Bronchial smooth muscle cell (primary cell): ENCODE measurements around the gene CTNND1. TPM values are rescaled to one million over a fixed set of nuclear protein-coding genes. Genes with fewer than 3 reads are reported as not detected.

ENCODE experiments used
- total RNA-seq: library from RNA; depleted of rRNA; stranded (reverse); fragments of >200 nt; gene quantifications from 2 replicates; pipeline ENCODE4 v1.2.1, GENCODE V29; 2014

CTNND1 gene, protein sequence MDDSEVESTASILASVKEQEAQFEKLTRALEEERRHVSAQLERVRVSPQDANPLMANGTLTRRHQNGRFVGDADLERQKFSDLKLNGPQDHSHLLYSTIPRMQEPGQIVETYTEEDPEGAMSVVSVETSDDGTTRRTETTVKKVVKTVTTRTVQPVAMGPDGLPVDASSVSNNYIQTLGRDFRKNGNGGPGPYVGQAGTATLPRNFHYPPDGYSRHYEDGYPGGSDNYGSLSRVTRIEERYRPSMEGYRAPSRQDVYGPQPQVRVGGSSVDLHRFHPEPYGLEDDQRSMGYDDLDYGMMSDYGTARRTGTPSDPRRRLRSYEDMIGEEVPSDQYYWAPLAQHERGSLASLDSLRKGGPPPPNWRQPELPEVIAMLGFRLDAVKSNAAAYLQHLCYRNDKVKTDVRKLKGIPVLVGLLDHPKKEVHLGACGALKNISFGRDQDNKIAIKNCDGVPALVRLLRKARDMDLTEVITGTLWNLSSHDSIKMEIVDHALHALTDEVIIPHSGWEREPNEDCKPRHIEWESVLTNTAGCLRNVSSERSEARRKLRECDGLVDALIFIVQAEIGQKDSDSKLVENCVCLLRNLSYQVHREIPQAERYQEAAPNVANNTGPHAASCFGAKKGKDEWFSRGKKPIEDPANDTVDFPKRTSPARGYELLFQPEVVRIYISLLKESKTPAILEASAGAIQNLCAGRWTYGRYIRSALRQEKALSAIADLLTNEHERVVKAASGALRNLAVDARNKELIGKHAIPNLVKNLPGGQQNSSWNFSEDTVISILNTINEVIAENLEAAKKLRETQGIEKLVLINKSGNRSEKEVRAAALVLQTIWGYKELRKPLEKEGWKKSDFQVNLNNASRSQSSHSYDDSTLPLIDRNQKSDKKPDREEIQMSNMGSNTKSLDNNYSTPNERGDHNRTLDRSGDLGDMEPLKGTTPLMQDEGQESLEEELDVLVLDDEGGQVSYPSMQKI
- 75.2 and 91.6 TPM in 2 replicates for total RNA-seq

GRCh38 chr11:57761301-57762234, at the start of gene CTNND1:
Gene CTNND1 (plus strand): TSS chr11:57761802. CDS start chr11:57791479, 29,677 bp downstream.

GRCh38 chr11:57712256-57713150, 49.1 kb upstream of the CTNND1 start, which contains the start of gene TMX2:
Gene TMX2 (plus strand): TSS chr11:57712593. CDS start chr11:57712619, 26 bp downstream.

DNA sequence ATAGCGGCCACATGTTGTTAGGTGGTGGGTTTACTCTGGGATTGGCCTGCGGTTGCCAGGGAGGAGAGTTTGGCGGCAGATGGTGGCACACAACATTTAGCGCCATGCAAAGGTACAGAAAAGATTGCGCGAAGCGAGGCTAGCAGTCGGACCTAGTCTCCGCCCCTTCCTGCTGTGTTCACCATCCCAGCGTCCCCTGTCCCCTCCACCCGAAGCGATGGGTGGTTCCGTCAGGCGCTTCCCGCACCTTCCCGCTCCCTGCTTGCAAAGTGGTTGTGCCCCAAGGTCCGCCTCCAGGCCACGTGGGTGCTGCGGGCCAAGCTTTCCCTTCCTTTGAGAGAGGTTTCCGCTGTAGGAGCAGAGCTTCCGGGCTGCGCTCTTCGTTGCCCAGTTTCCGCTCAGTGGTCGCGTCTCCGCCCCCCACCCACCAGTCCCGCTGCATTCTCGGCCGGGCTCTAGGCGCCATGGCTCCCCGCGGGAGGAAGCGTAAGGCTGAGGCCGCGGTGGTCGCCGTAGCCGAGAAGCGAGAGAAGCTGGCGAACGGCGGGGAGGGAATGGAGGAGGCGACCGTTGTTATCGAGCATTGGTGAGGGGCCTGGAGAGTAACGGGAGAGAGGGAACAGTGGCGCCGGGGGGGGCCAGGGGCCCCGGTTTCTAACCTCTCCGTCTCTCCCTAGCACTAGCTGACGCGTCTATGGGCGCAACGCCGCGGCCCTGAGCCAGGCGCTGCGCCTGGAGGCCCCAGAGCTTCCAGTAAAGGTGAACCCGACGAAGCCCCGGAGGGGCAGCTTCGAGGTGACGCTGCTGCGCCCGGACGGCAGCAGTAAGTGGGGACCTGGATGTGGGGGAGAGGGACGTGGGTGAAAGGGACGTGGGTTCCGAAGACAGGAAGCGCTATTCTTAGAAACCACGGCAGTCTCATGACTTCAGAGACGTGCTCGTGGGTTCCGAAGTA, 20.2 kb upstream of the CTNND1 start, which contains the start of gene SELENOH:
Gene SELENOH, plus strand, starts transcription at position 360 of the 955 bp plus-strand sequence. Its CDS starts 105 bp downstream, at position 465.

DNA sequence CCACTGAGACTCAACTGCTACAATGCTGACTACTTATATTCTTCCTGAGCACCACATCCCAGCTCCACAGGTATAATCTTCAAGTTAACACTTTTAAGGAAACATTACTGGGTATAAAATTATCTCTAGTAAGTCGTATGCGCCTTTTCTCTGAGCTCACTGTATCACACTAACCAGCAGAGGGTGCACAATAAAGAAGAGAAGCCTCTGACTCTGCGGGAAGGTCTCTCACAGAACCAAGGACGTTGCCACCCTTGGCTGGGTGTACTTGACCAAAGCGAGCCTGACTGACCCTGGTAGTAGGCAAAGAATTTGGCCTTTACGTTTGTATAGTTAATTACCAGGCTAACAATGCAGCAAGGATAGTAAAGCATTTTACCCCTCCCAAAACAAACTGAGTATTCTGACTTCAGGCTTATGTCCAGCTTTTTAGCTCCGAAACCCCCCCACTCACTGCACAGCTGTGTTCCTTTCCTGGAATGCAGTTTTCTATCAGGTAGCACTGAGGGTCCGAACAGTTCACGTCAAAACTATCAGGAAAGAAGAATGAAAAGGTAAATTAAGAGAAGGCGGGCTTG, 9.8 kb upstream of the CTNND1 start, which contains the start of gene BTBD18:
Gene BTBD18, minus strand, starts transcription at position 144 of the 578 bp plus-strand sequence. CDS start 631 bp downstream, outside the sequence.

Other genes starting within 250 kb of the CTNND1 start
- 12.0 and 26.4 TPM in 2 replicates for gene SLC43A1, start 246.1 kb upstream of the CTNND1 start, total RNA-seq
- 47.3 and 55.0 TPM in 2 replicates for gene TIMM10, start 231.0 kb upstream of the CTNND1 start, total RNA-seq
- gene SMTNL1, start 224.2 kb upstream of the CTNND1 start, total RNA-seq, result not detected in 2 replicates
- 63.2 and 73.2 TPM in 2 replicates for gene UBE2L6, start 194.1 kb upstream of the CTNND1 start, total RNA-seq
- gene SERPING1, start 164.1 kb upstream of the CTNND1 start, total RNA-seq, result 5.5 and 7.6 TPM in 2 replicates
- gene YPEL4, start 111.9 kb upstream of the CTNND1 start, total RNA-seq, result 2.2 and 4.7 TPM in 2 replicates
- gene CLP1, start 104.0 kb upstream of the CTNND1 start, total RNA-seq, result 13.4 and 17.8 TPM in 2 replicates
- gene ZDHHC5, start 93.7 kb upstream of the CTNND1 start, total RNA-seq, result 18.4 and 20.0 TPM in 2 replicates
- 10.6 and 13.4 TPM in 2 replicates for gene MED19, start 49.6 kb upstream of the CTNND1 start, total RNA-seq
- gene TMX2, start 49.2 kb upstream of the CTNND1 start, total RNA-seq, result 35.3 and 39.4 TPM in 2 replicates
- 50.1 and 88.9 TPM in 2 replicates for gene SELENOH, start 20.3 kb upstream of the CTNND1 start, total RNA-seq
- gene BTBD18, start 10.0 kb upstream of the CTNND1 start, total RNA-seq, result not detected in 2 replicates